HepG2 (cell line): ENCODE data around the gene MYOM1. TPM values are rescaled to one million over a fixed set of nuclear protein-coding genes. Genes with fewer than 3 reads are reported as not detected.

Experiments used
- ATAC-seq: fragments of 200-7000 bp; cut with Tn5 transposase; 3 replicates; pipeline ENCODE4 v1.9.1; 2020; ENCODE audit warnings: mild to moderate bottlenecking, moderate library complexity
- BruUV-seq: library from RNA; stranded (reverse); fragments of 400-500 nt; replicated peaks from 2 replicates; lab custom pipeline; 2021; lab: Mats Ljungman, UMichigan
- CTCF ChIA-PET: fragments of 300-600 bp; formaldehyde crosslinking; extraction: SDS; loops from one replicate; lab custom pipeline; 2021; ENCODE audit warnings: low total read pairs, inconsistent platforms, low intra/inter-chr PET ratio; lab: Yijun Ruan, JAX
- POLR2A ChIA-PET: fragments of 350-600 bp; sonication (Branson Sonifier 250); formaldehyde crosslinking; loops from one replicate; lab custom pipeline; 2020; ENCODE audit warnings: antibody characterized with exemption, inconsistent platforms; lab: Yijun Ruan, JAX
- DNase-seq: peaks from one replicate; pipeline ENCODE4 v3.0.0-alpha.2; 2015; ENCODE audit warnings: low spot score
- FAIRE-seq: peaks from 3 replicates; lab custom pipeline; 2011; peaks lifted over from hg19 to GRCh38; lab: Jason Lieb, UNC
- H2AFZ ChIP-seq: one replicate; pipeline ENCODE4 v1.6.1; 2011; ENCODE audit warnings: low read length, inconsistent platforms
- H3K27ac ChIP-seq: fragments of 300-600 bp; 3 replicates; pipeline ENCODE4 v1.8.0; 2011; ENCODE audit warnings: mixed run types, mild to moderate bottlenecking, mixed read lengths, low read length, inconsistent platforms; ENCODE audit not compliant: insufficient read depth; ENCODE audit errors: extremely low read length
- H3K27me3 ChIP-seq, 2 experiments: fragments of 200-600 bp in 1 of 2; 2 replicates in 1 of 2; 3 replicates in 1 of 2; pipeline versions ENCODE4 v1.6.0 to v1.8.0; 2011; ENCODE audit warnings: low read length in 2 of 2, mild to moderate bottlenecking in 2 of 2, moderate library complexity in 2 of 2, inconsistent platforms in 1 of 2; ENCODE audit not compliant: insufficient read depth in 2 of 2, control insufficient read depth in 1 of 2
- H3K36me3 ChIP-seq, 2 experiments: fragments of 200-600 bp in 1 of 2; replicated peaks in 1 of 2; 2 replicates in 1 of 2; 3 replicates in 1 of 2; pipeline versions ENCODE4 v1.5.1 to v1.8.0; 2011; ENCODE audit warnings: low read length in 2 of 2, inconsistent platforms in 1 of 2; ENCODE audit not compliant: insufficient read depth in 2 of 2, control insufficient read depth in 1 of 2
- H3K4me1 ChIP-seq: 2 replicates; pipeline ENCODE4 v1.5.1; 2012; ENCODE audit warnings: low read length, inconsistent platforms; ENCODE audit not compliant: insufficient read depth
- H3K4me2 ChIP-seq: 2 replicates; pipeline ENCODE4 v1.6.0; 2011; ENCODE audit warnings: low read depth, low read length, inconsistent platforms
- H3K4me3 ChIP-seq, 3 experiments: fragments of 200-600 bp in 1 of 3; sonication (generic), shearing (Covaris generic) in 1 of 3; replicated peaks in 1 of 3; 2 replicates each; pipeline ENCODE4 v1.5.1; 2011 to 2016; ENCODE audit warnings: low read length in 3 of 3, inconsistent platforms in 2 of 3, low read depth in 2 of 3, mild to moderate bottlenecking in 2 of 3, control low read depth in 1 of 3, mixed read lengths in 1 of 3; ENCODE audit not compliant: insufficient read depth in 1 of 3
- H3K79me2 ChIP-seq: one replicate; pipeline ENCODE4 v1.6.1; 2011; ENCODE audit warnings: low read length, inconsistent platforms; ENCODE audit not compliant: insufficient read depth
- H3K9ac ChIP-seq: 2 replicates; pipeline ENCODE4 v1.6.0; 2011; ENCODE audit warnings: mild to moderate bottlenecking, low read depth, low read length, inconsistent platforms; ENCODE audit not compliant: insufficient read depth
- H3K9me3 ChIP-seq: 2 replicates; pipeline ENCODE4 v1.5.1; 2012; ENCODE audit warnings: mild to moderate bottlenecking, low read length
- H4K20me1 ChIP-seq: 2 replicates; pipeline ENCODE4 v1.6.0; 2011; ENCODE audit warnings: inconsistent platforms, mild to moderate bottlenecking, low read length, moderate library complexity; ENCODE audit not compliant: insufficient read depth
- CSRNP2 ChIP-seq: sonication (generic); formaldehyde crosslinking; conservative IDR thresholded peaks from 2 replicates; pipeline ENCODE4 v1.8.0; 2022; ENCODE audit warnings: low read depth, missing genetic modification reagents
- IRF1 ChIP-seq: sonication (generic); formaldehyde crosslinking; IDR thresholded peaks from 2 replicates; pipeline ENCODE4 v1.4.0; 2020; ENCODE audit warnings: low read depth, mild to moderate bottlenecking, missing genetic modification reagents
- MTERF4 ChIP-seq: sonication (generic); formaldehyde crosslinking; IDR thresholded peaks from 2 replicates; pipeline ENCODE4 v1.8.0; 2023; ENCODE audit warnings: mild to moderate bottlenecking, missing genetic modification reagents
- NCOA1 ChIP-seq: sonication (generic); formaldehyde crosslinking; IDR thresholded peaks from 2 replicates; pipeline ENCODE4 v1.9.0; 2021; ENCODE audit warnings: missing genetic modification reagents
- PAF1 ChIP-seq: IDR thresholded peaks from 2 replicates; pipeline ENCODE4 v1.6.1; 2016; ENCODE audit warnings: missing genetic modification reagents, missing compliant biosample characterization
- PHF5A ChIP-seq: IDR thresholded peaks from one replicate; pipeline ENCODE4 v1.6.1; 2018; ENCODE audit warnings: low read depth, missing genetic modification reagents; ENCODE audit not compliant: unreplicated experiment
- SP1 ChIP-seq, 2 experiments: fragments of 450-650 bp in 1 of 2; sonication (generic) in 1 of 2; formaldehyde crosslinking in 1 of 2; IDR thresholded peaks; 2 replicates each; pipeline versions ENCODE4 v1.4.0 to v1.6.1; 2016 to 2020; ENCODE audit warnings: missing genetic modification reagents in 1 of 2
- ZHX2 ChIP-seq, 2 experiments: sonication (generic) in 1 of 2; formaldehyde crosslinking in 1 of 2; IDR thresholded peaks; 2 replicates each; pipeline versions ENCODE4 v1.6.1 to v1.9.0; 2014 to 2022; ENCODE audit warnings: antibody characterized with exemption in 1 of 2, borderline replicate concordance in 1 of 2, inconsistent platforms in 1 of 2, low read depth in 1 of 2, missing genetic modification reagents in 1 of 2
- ZNF770 ChIP-seq: sonication (generic); formaldehyde crosslinking; IDR thresholded peaks from 2 replicates; pipeline ENCODE4 v1.5.0; 2020; ENCODE audit warnings: mild to moderate bottlenecking, missing genetic modification reagents
- ZNF790 ChIP-seq: sonication (generic); formaldehyde crosslinking; IDR thresholded peaks from 2 replicates; pipeline ENCODE4 v1.8.0; 2022; ENCODE audit warnings: missing genetic modification reagents, mild to moderate bottlenecking, borderline replicate concordance
- ZZZ3 ChIP-seq: sonication (generic); formaldehyde crosslinking; IDR thresholded peaks from 2 replicates; pipeline ENCODE4 v1.4.0; 2020; ENCODE audit warnings: missing genetic modification reagents, mild to moderate bottlenecking, borderline replicate concordance
- WGBS: methylation state at CpG from one replicate; pipeline ENCODE4 v1.1.6; 2017; ENCODE audit warnings: low lambda C conversion rate; 5-methylcytosine and 5-hydroxymethylcytosine counted together
- in situ Hi-C: cut with HindIII; loops from 2 replicates; pipeline ENCODE4 v1.10.0; 2017; ENCODE audit warnings: low pct_unique_long_range_greater_than_20kb; ENCODE audit not compliant: extremely low pct_ligation_motif_present
- intact Hi-C: fragments of 100-400 bp; cut with micrococcal nuclease; formaldehyde crosslinking; loops from one replicate; pipeline ENCODE4 v1.10.0; 2022; ENCODE audit not compliant: unreplicated experiment
- polyA plus RNA-seq, 8 experiments: library from polyadenylated mRNA; depleted of rRNA in 3 of 8; stranded (reverse) in 7 of 8; unstranded in 1 of 8; fragments of >200 nt; fragmentation: Illumina TruSeq in 4 of 8; extraction: Trizol in 4 of 8; gene quantifications; 2 replicates each; pipeline versions ENCODE4 v1.2.1 to v1.2.3, GENCODE V29; 2011 to 2016; ENCODE audit warnings: low read depth in 4 of 8, missing spikeins in 1 of 8, mixed read lengths in 1 of 8; ENCODE audit not compliant: insufficient read depth in 1 of 8
- total RNA-seq, 5 experiments: library from RNA; depleted of rRNA; stranded (reverse); fragments of >200 nt; fragmentation: Illumina TruSeq; extraction: Trizol; gene quantifications; 2 replicates each; pipeline ENCODE4 v1.2.3, GENCODE V29; 2016; ENCODE audit warnings: low read depth in 1 of 5

Gene MYOM1
- total and polyA plus RNA-seq, 2 of the 13 experiments (the other 11 are each of a cell fraction or from before 2014, with no cell fraction given), result 0.46 to 0.98 TPM

- ChIA-PET CTCF (no interaction called here), POLR2A (no interaction called here)
- ATAC-seq (no peak), FAIRE-seq (no peak), DNase-seq (no peak)
- Histone ChIP-seq H3K27ac (no peak overlapping the region), H4K20me1 (peaks cover 74% of the 10 kb centered on the region), H2AFZ (no peak overlapping the region), H3K27me3 (no peaks in the 10 kb centered on the region), H3K4me3 (no peak overlapping the region), H3K36me3 (peaks cover 4 to 22% of the 10 kb centered on the region in 2 experiments; a peak in 4 of 5 replicates), H3K9me3 (no peaks in the 10 kb centered on the region), H3K4me2 (no peak overlapping the region), H3K4me1 (peaks cover 53% of the 10 kb centered on the region), H3K9ac (no peak overlapping the region), H3K79me2 (peaks cover 87% of the 10 kb centered on the region)
- BruUV-seq, result no TSS peak
- intact Hi-C loops (no loop called here), in situ Hi-C loops (no loop called here)
- 93% methylated on average over 4 of the region's 4 CpGs for WGBS
- TF ChIP-seq ZZZ3 (CRISPR knock-in tag), result no peak
- no peak for TF ChIP-seq IRF1 (CRISPR knock-in tag)
- no peak for TF ChIP-seq PAF1 (CRISPR knock-in tag)
- no peak for TF ChIP-seq ZNF790 (CRISPR knock-in tag)
- TF ChIP-seq NCOA1, result no peak
- TF ChIP-seq MTERF4 (CRISPR knock-in tag), result no peak
- TF ChIP-seq PHF5A (CRISPR knock-in tag), result no peak
- TF ChIP-seq CSRNP2 (CRISPR knock-in tag), result no peak
- TF ChIP-seq ZHX2 (IDR thresholded peaks at IDR 0.05; ENCODE audit: low read depth), result no peak
- TF ChIP-seq ZHX2 (CRISPR knock-in tag; IDR thresholded peaks at IDR 0.05; ENCODE audit: borderline replicate concordance), result no peak
- TF ChIP-seq ZNF770 (CRISPR knock-in tag), result no peak
- TF ChIP-seq SP1 (IDR thresholded peaks at IDR 0.05), result no peak
- TF ChIP-seq SP1 (CRISPR knock-in tag; IDR thresholded peaks at IDR 0.05), result no peak
Observed at GRCh38 chr18:3269241-3269913, 49.6 kb upstream of the MYOM1 start.
